Parathyroid adenoma (tissue), 2 donors: ENCODE measurements around the gene JAK1.

Experiments used
- H2AFZ ChIP-seq: fragments of 300-600 bp; sonication (generic); one replicate; pipeline ENCODE4 v1.7.0; 2017; ENCODE audit warnings: antibody characterized with exemption, mild to moderate bottlenecking
- H3K27ac ChIP-seq: fragments of 300-600 bp; sonication (generic); one replicate; pipeline ENCODE4 v1.7.0; 2017
- H3K27me3 ChIP-seq: fragments of 300-600 bp; sonication (generic); one replicate; pipeline ENCODE4 v1.7.0; 2017; ENCODE audit warnings: low read length; ENCODE audit not compliant: control insufficient read depth, insufficient read depth
- H3K36me3 ChIP-seq: fragments of 300-600 bp; sonication (generic); one replicate; pipeline ENCODE4 v1.7.0; 2017; ENCODE audit warnings: low read length; ENCODE audit not compliant: control insufficient read depth, insufficient read depth
- H3K4me1 ChIP-seq: fragments of 300-600 bp; sonication (generic); one replicate; pipeline ENCODE4 v1.7.0; 2017; ENCODE audit warnings: control low read depth
- H3K4me2 ChIP-seq: fragments of 300-600 bp; sonication (generic); one replicate; pipeline ENCODE4 v1.7.0; 2017; ENCODE audit warnings: low read length
- H3K4me3 ChIP-seq: fragments of 300-600 bp; sonication (generic); one replicate; pipeline ENCODE4 v1.7.0; 2017; ENCODE audit warnings: low read depth, low read length
- H3K79me2 ChIP-seq: fragments of 300-600 bp; sonication (generic); one replicate; pipeline ENCODE4 v1.7.0; 2017; ENCODE audit warnings: control low read depth
- H3K9ac ChIP-seq: fragments of 300-600 bp; sonication (generic); one replicate; pipeline ENCODE4 v1.7.0; 2017; ENCODE audit warnings: mild to moderate bottlenecking
- H3K9me3 ChIP-seq: fragments of 300-600 bp; sonication (generic); one replicate; pipeline ENCODE4 v1.7.0; 2017; ENCODE audit warnings: low read length; ENCODE audit not compliant: control insufficient read depth
- TF ChIP-seq, protein P1 (sequence below): fragments of 300-600 bp; sonication (generic); IDR thresholded peaks from one replicate; pipeline ENCODE4 v1.7.0; 2017; ENCODE audit warnings: antibody characterized with exemption, mild to moderate bottlenecking
- donor health status: primary hyperparathyroidism.

The JAK1 gene

DNA sequence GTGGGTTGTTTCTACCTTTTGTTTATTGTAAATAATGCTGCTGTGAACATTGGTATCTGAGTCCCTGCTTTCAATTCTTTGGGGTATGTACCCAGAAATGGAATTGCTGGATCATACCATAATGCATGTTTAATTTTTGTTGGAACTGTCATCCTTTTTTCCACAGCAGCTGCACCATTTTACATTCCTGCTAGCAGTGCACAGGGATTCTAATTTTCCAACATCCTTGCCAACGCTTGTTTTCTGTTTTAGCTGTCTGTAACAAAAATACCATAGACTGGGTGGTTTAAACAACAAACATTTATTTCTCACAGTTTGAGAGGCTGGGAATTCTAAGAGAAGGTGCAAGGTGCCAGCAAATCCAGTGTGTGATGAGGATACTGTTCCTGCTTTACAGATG, 156.3 kb downstream of the JAK1 start:
- Histone ChIP-seq H3K4me3 (no peak overlapping the region), H2AFZ (no peak overlapping the region), H3K4me1 (no peaks in the 10 kb centered on the region), H3K9me3 (no peaks in the 10 kb centered on the region), H3K4me2 (no peak overlapping the region), H3K27me3 (no peaks in the 10 kb centered on the region), H3K27ac (no peak overlapping the region), H3K9ac (no peak overlapping the region), H3K36me3 (no peaks in the 10 kb centered on the region), H3K79me2 (no peaks in the 10 kb centered on the region)
- TF ChIP-seq, protein P1, sequence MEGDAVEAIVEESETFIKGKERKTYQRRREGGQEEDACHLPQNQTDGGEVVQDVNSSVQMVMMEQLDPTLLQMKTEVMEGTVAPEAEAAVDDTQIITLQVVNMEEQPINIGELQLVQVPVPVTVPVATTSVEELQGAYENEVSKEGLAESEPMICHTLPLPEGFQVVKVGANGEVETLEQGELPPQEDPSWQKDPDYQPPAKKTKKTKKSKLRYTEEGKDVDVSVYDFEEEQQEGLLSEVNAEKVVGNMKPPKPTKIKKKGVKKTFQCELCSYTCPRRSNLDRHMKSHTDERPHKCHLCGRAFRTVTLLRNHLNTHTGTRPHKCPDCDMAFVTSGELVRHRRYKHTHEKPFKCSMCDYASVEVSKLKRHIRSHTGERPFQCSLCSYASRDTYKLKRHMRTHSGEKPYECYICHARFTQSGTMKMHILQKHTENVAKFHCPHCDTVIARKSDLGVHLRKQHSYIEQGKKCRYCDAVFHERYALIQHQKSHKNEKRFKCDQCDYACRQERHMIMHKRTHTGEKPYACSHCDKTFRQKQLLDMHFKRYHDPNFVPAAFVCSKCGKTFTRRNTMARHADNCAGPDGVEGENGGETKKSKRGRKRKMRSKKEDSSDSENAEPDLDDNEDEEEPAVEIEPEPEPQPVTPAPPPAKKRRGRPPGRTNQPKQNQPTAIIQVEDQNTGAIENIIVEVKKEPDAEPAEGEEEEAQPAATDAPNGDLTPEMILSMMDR: no peak

DNA sequence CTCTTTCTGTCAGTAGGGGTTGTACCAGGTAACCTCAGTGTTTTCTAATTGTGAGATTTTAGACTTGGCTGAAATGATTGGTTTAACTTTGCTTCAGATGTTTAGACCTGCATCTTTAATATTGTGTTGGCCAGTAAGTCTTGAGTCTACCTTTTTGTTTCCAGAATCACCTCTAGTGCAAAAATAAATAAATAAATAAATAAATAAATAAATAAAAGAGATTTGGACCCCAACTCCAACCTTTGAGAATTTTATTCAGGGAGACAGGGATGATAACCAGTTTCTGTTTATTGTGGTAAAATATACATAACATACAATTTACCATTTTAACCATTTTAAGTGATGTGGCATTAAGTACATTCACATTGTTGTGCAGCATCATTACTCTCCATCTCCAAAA, 157.0 kb downstream of the JAK1 start:
- no peaks in the 10 kb centered on the region for H3K4me1 ChIP-seq
- no peak overlapping the region for H2AFZ ChIP-seq
- no peak overlapping the region for H3K4me2 ChIP-seq
- H3K4me3 ChIP-seq: no peak overlapping the region
- no peaks in the 10 kb centered on the region for H3K9me3 ChIP-seq
- H3K27me3 ChIP-seq: no peaks in the 10 kb centered on the region
- H3K36me3 ChIP-seq: no peaks in the 10 kb centered on the region
- H3K79me2 ChIP-seq: no peaks in the 10 kb centered on the region
- TF ChIP-seq, protein P1: no peak
- H3K9ac ChIP-seq: no peak overlapping the region
- no peak overlapping the region for H3K27ac ChIP-seq

DNA sequence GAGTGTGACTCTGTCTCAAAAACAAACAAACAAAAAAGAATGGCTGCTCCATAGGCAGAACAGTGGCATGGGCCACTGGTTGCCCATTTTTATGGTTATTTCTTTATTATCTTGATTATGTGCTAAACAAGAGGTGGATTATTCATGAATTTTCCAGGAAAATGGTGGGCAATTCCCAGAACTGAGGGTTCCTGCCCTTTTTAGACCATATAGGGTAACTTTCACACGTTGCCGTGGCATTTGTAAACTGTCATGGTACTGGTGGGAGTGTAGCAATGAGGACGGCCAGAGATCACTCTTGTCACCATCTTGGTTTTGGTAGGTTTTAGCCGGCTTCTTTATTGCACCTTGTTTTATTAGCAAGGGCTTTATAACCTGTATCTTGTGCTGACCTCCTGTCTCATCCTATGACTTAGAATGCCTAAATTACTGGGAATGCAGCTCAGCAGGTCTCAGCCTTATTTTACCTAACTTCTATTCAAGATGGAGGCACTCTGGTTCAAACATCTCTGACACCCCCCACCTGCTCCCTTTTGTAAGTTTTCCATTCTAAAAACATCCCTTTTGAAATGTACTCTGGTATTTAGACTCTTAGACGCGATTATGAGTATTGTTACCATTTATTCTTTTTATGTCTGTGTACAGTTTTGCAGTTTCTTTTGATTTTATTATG, 164.4 kb downstream of the JAK1 start:
- Histone ChIP-seq H3K9ac (no peak overlapping the region), H2AFZ (no peak overlapping the region), H3K27ac (no peak overlapping the region), H3K79me2 (no peaks in the 10 kb centered on the region), H3K27me3 (no peaks in the 10 kb centered on the region), H3K4me2 (no peak overlapping the region), H3K36me3 (no peaks in the 10 kb centered on the region), H3K4me3 (no peak overlapping the region), H3K4me1 (no peaks in the 10 kb centered on the region), H3K9me3 (no peaks in the 10 kb centered on the region)
- TF ChIP-seq, protein P1: no peak

DNA sequence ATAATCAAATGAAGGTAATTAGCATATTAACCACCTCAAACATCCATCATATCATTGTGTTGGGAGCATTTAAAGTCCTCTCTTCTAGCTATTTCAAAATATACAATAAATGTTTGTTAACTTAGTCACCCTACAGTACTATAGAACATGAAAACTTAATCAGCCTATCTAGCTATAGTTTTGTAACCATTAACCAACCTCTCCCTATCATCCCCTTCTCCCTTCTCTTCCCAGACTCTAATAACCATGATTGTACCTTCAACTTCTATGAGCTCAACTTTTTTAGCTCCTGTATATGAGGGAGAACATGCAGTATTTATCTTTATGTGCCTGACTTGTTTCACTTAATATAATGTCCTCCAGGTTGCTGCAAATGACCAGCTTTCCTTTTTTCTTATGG, 167.5 kb downstream of the JAK1 start:
- TF ChIP-seq, protein P1: no peak
- no peak overlapping the region for H3K4me3 ChIP-seq
- no peak overlapping the region for H3K9ac ChIP-seq
- H3K27me3 ChIP-seq: no peaks in the 10 kb centered on the region
- H3K27ac ChIP-seq: no peak overlapping the region
- H3K79me2 ChIP-seq: no peaks in the 10 kb centered on the region
- H3K9me3 ChIP-seq: no peaks in the 10 kb centered on the region
- no peak overlapping the region for H2AFZ ChIP-seq
- no peaks in the 10 kb centered on the region for H3K36me3 ChIP-seq
- H3K4me1 ChIP-seq: no peaks in the 10 kb centered on the region
- H3K4me2 ChIP-seq: no peak overlapping the region

DNA sequence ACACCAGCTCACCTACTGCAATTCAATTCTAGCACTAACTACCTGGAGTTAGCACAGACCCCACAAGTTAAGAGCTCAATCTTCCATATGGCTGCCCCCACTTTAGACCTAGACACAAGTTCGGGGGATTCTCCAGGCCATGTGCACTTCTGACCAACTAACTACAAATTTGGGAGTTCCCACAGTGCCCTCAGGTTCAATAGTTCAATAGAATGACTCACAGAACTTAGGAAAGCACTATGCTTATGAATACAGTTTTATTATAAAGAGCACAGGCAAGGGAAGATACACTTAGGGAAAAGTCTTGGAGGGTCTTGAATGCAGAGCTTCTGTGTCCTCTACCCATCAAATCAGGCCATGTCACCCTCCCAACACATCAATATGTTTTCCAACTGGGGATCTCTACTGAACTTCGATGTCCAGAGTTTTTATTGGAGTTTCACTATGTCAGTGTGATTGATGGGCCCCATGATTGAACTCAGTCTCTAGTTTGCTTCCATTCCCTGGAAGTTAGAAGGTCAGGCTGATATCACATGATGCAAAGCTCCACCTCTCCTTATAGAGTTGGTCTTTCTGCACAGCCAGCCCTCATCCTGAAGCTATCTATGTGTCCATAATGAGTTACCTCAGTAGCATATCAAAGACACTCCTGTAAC, 175.4 kb downstream of the JAK1 start:
- no peaks in the 10 kb centered on the region for H3K9me3 ChIP-seq
- no peaks in the 10 kb centered on the region for H3K27me3 ChIP-seq
- H2AFZ ChIP-seq: no peak overlapping the region
- no peak overlapping the region for H3K4me3 ChIP-seq
- no peaks in the 10 kb centered on the region for H3K79me2 ChIP-seq
- no peak overlapping the region for H3K9ac ChIP-seq
- H3K36me3 ChIP-seq: no peaks in the 10 kb centered on the region
- no peak overlapping the region for H3K27ac ChIP-seq
- TF ChIP-seq, protein P1: no peak
- H3K4me2 ChIP-seq: no peak overlapping the region
- H3K4me1 ChIP-seq: no peaks in the 10 kb centered on the region
